HCT116 (cell line): ENCODE measurements around the gene TRPM8.

Experiments
- CTCF ChIP-seq, 3 experiments: fragments of 200-600 bp in 1 of 3; sonication (generic) in 1 of 3; IDR thresholded peaks in 2 of 3; conservative IDR thresholded peaks in 1 of 3; 2 replicates each; pipeline ENCODE4 v1.5.1; 2012 to 2017; ENCODE audit warnings: low read depth in 2 of 3, low read length in 2 of 3, antibody characterized with exemption in 1 of 3, borderline replicate concordance in 1 of 3, control low read depth in 1 of 3, mild to moderate bottlenecking in 1 of 3, mixed read lengths in 1 of 3, mixed run types in 1 of 3, moderate library complexity in 1 of 3; ENCODE audit not compliant: insufficient read depth in 1 of 3
- EZH2 ChIP-seq: fragments of 200-600 bp; sonication (generic); IDR thresholded peaks from 2 replicates; pipeline ENCODE4 v1.6.1; 2017; ENCODE audit warnings: antibody characterized with exemption, mixed run types
- EZH2phosphoT487 ChIP-seq: fragments of 200-600 bp; IDR thresholded peaks from 2 replicates; pipeline ENCODE4 v1.6.1; 2018; ENCODE audit warnings: antibody characterized with exemption, borderline replicate concordance
- JUND ChIP-seq: IDR thresholded peaks from 2 replicates; pipeline ENCODE4 v1.6.1; 2012
- POLR2A ChIP-seq: IDR thresholded peaks from 2 replicates; pipeline ENCODE4 v1.7.0; 2011; ENCODE audit warnings: borderline replicate concordance; ENCODE audit not compliant: insufficient read depth, insufficient read length; ENCODE audit errors: extremely low read depth
- POLR2AphosphoS5 ChIP-seq: IDR thresholded peaks from 2 replicates; pipeline ENCODE4 v1.6.1; 2011; ENCODE audit warnings: mild to moderate bottlenecking, low read depth, low read length, moderate library complexity
- RAD21 ChIP-seq: IDR thresholded peaks from 2 replicates; pipeline ENCODE4 v1.6.1; 2012; ENCODE audit warnings: low read depth, mild to moderate bottlenecking
- REST ChIP-seq: IDR thresholded peaks from 2 replicates; pipeline ENCODE4 v1.6.1; 2012; ENCODE audit warnings: low read depth
- SRF ChIP-seq: IDR thresholded peaks from 2 replicates; pipeline ENCODE4 v1.6.1; 2012; ENCODE audit warnings: low read depth
- YY1 ChIP-seq: IDR thresholded peaks from 2 replicates; pipeline ENCODE4 v1.6.1; 2011; ENCODE audit warnings: low read length, low read depth, moderate library complexity, mild to moderate bottlenecking; ENCODE audit not compliant: insufficient replicate concordance; ENCODE audit errors: extremely low read depth
- ZFX ChIP-seq: fragments of 450-650 bp; IDR thresholded peaks from 2 replicates; pipeline ENCODE4 v1.6.1; 2017

- TF ChIP-seq EZH2phosphoT487: no peak
- TF ChIP-seq POLR2A: no peak
- TF ChIP-seq CTCF (IDR thresholded peaks at IDR 0.05 in 2 of 3, conservative IDR thresholded peaks at IDR 0.05 in 1 of 3; ENCODE audit: borderline replicate concordance in 1 of 3, insufficient read depth in 1 of 3, low read depth in 2 of 3, low read length in 2 of 3): no peak
- no peak for TF ChIP-seq JUND
- TF ChIP-seq EZH2: no peak
- no peak for TF ChIP-seq POLR2AphosphoS5
- no peak for TF ChIP-seq RAD21
- TF ChIP-seq REST: no peak
- TF ChIP-seq ZFX: no peak
- TF ChIP-seq SRF: no peak
- TF ChIP-seq YY1: no peak
Observed at GRCh38 chr2:234019896-234020295, 102.7 kb downstream of the TRPM8 start.
